GM12878 (cell line): ENCODE measurements around the gene CPNE5. TPM values are rescaled to one million over a fixed set of nuclear protein-coding genes. Genes with fewer than 3 reads are reported as not detected.

ENCODE experiments used
- ATAC-seq: fragments of 200-7000 bp; cut with Tn5 transposase; 3 replicates; pipeline ENCODE4 v1.9.1; 2020; ENCODE audit warnings: mild to moderate bottlenecking, moderate library complexity
- BruUV-seq: library from RNA; stranded (reverse); fragments of 400-500 nt; replicated peaks from 2 replicates; lab custom pipeline; 2021; lab: Mats Ljungman, UMichigan
- CTCF ChIA-PET: fragments of 300-600 bp; sonication (Branson Sonifier 250); formaldehyde crosslinking; extraction: SDS; loops from one replicate; lab custom pipeline; 2021; ENCODE audit warnings: inconsistent platforms; lab: Yijun Ruan, JAX
- POLR2A ChIA-PET: fragments of 350-600 bp; formaldehyde crosslinking; extraction: SDS; loops from one replicate; lab custom pipeline; 2021; ENCODE audit warnings: inconsistent platforms; lab: Charles Lee
- RAD21 ChIA-PET: fragments of 300-600 bp; sonication (Branson Sonifier 250); formaldehyde crosslinking; loops from one replicate; lab custom pipeline; 2023; ENCODE audit warnings: antibody characterized with exemption; ENCODE audit not compliant: unreplicated experiment; lab: Charles Lee
- SMC1A ChIA-PET: fragments of 300-600 bp; sonication (Branson Sonifier 250); formaldehyde crosslinking; loops from one replicate; lab custom pipeline; 2023; ENCODE audit not compliant: unreplicated experiment, uncharacterized antibody; lab: Charles Lee
- DNase-seq: peaks from one replicate; pipeline ENCODE4 v3.0.0-alpha.2; 2011; ENCODE audit warnings: low read depth, low spot score
- FAIRE-seq: peaks from 3 replicates; lab custom pipeline; 2011; peaks lifted over from hg19 to GRCh38; lab: Jason Lieb, UNC
- H2AFZ ChIP-seq: 2 replicates; pipeline ENCODE4 v1.6.0; 2011; ENCODE audit warnings: low read depth, low read length, control low read depth; ENCODE audit not compliant: control insufficient read depth
- H3K27ac ChIP-seq: 2 replicates; pipeline ENCODE4 v1.5.1; 2011; ENCODE audit warnings: control low read depth; ENCODE audit not compliant: control insufficient read depth, insufficient read depth
- H3K27me3 ChIP-seq, 2 experiments: replicated peaks in 1 of 2; 2 replicates each; pipeline versions ENCODE4 v1.6.0 to v1.6.1; 2011; ENCODE audit warnings: low read length in 1 of 2; ENCODE audit not compliant: control insufficient read depth in 2 of 2, insufficient read depth in 2 of 2
- H3K36me3 ChIP-seq, 2 experiments: 2 replicates each; pipeline ENCODE4 v1.5.1; 2011; ENCODE audit warnings: low read length in 1 of 2; ENCODE audit not compliant: control insufficient read depth in 2 of 2, insufficient read depth in 2 of 2
- H3K4me1 ChIP-seq: 2 replicates; pipeline ENCODE4 v1.6.1; 2011; ENCODE audit warnings: mild to moderate bottlenecking, low read length, moderate library complexity, mixed read lengths; ENCODE audit not compliant: control insufficient read depth, insufficient read depth
- H3K4me2 ChIP-seq: 2 replicates; pipeline ENCODE4 v1.6.0; 2011; ENCODE audit warnings: control low read depth; ENCODE audit not compliant: control insufficient read depth, insufficient read depth
- H3K4me3 ChIP-seq: fragments of 200-600 bp; sonication (generic); 2 replicates; pipeline ENCODE4 v1.5.1; 2016
- H3K79me2 ChIP-seq: 2 replicates; pipeline ENCODE4 v1.6.0; 2011; ENCODE audit warnings: low read length; ENCODE audit not compliant: control insufficient read depth, insufficient read depth
- H3K9ac ChIP-seq: 2 replicates; pipeline ENCODE4 v1.8.0; 2011; ENCODE audit warnings: low read length, control low read depth, mixed read lengths; ENCODE audit not compliant: control insufficient read depth, insufficient read depth
- H3K9me3 ChIP-seq: replicated peaks from 3 replicates; pipeline ENCODE4 v1.5.1; 2011; ENCODE audit warnings: mild to moderate bottlenecking, low read length; ENCODE audit not compliant: control insufficient read depth, insufficient read depth
- H4K20me1 ChIP-seq: 2 replicates; pipeline ENCODE4 v1.6.0; 2011; ENCODE audit not compliant: control insufficient read depth, insufficient read depth
- CHD2 ChIP-seq: IDR thresholded peaks from 2 replicates; pipeline ENCODE4 v1.6.1; 2011; ENCODE audit warnings: low read depth, low read length, improper control_type of control experiment, borderline replicate concordance
- ESRRA ChIP-seq: IDR thresholded peaks from 2 replicates; pipeline ENCODE4 v1.6.1; 2012; ENCODE audit warnings: mild to moderate bottlenecking, low read length, improper control_type of control experiment
- HDAC6 ChIP-seq: fragments of 200-600 bp; sonication (generic); IDR thresholded peaks from one replicate; pipeline ENCODE4 v1.8.0; 2017; ENCODE audit warnings: antibody characterized with exemption; ENCODE audit not compliant: unreplicated experiment
- NR2F1 ChIP-seq: fragments of 450-650 bp; conservative IDR thresholded peaks from 2 replicates; pipeline ENCODE4 v1.6.1; 2017; ENCODE audit warnings: mild to moderate bottlenecking
- RBBP5 ChIP-seq: fragments of 200-600 bp; sonication (generic); conservative IDR thresholded peaks from 2 replicates; pipeline ENCODE4 v1.6.1; 2016
- SMAD1 ChIP-seq: fragments of 450-650 bp; IDR thresholded peaks from 2 replicates; pipeline ENCODE4 v1.6.1; 2018; ENCODE audit warnings: mild to moderate bottlenecking, low read depth; ENCODE audit not compliant: partially characterized antibody
- TCF7 ChIP-seq: IDR thresholded peaks from 2 replicates; pipeline ENCODE4 v1.6.1; 2014; ENCODE audit warnings: antibody characterized with exemption, borderline replicate concordance
- YY1 ChIP-seq: IDR thresholded peaks from 2 replicates; pipeline ENCODE4 v1.6.1; 2011; ENCODE audit warnings: low read depth, mild to moderate bottlenecking, low read length
- WGBS: methylation state at CpG from one replicate; pipeline ENCODE4 v1.1.6; 2016; ENCODE audit warnings: low lambda C conversion rate; ENCODE audit not compliant: insufficient replicate concordance, insufficient coverage; ENCODE audit errors: missing lambda C conversion rate; 5-methylcytosine and 5-hydroxymethylcytosine counted together
- in situ Hi-C: fragments of 300-500 bp; cut with MboI; formaldehyde crosslinking; loops from 9 replicates; pipeline ENCODE4 v1.14.3; 2018; ENCODE audit warnings: mixed read lengths
- intact Hi-C: fragments of 100-400 bp; cut with micrococcal nuclease; formaldehyde crosslinking; loops from one replicate; pipeline ENCODE4 v1.14.2; 2022; ENCODE audit not compliant: unreplicated experiment
- polyA plus RNA-seq, 11 experiments: library from polyadenylated mRNA; depleted of rRNA in 4 of 11; unstranded in 6 of 11; stranded (reverse) in 5 of 11; fragments of >200 nt; fragmentation: Nextera tagmentation in 4 of 11; fragmentation: Illumina TruSeq in 1 of 11; extraction: Ambion mirVana in 4 of 11; extraction: Trizol in 1 of 11; gene quantifications; 1 replicate in 1 of 11; 2 replicates in 10 of 11; pipeline versions ENCODE4 v1.2.1 to v1.2.3, GENCODE V29; 2011 to 2016; ENCODE audit warnings: inconsistent platforms in 2 of 11, missing spikeins in 2 of 11, low read depth in 1 of 11
- total RNA-seq, 4 experiments: library from RNA; depleted of rRNA in 3 of 4; stranded (reverse); fragments of >200 nt in 3 of 4; fragmentation: Illumina TruSeq in 1 of 4; extraction: Trizol in 1 of 4; gene quantifications; 2 replicates each; pipeline versions ENCODE4 v1.2.1 to v1.2.3, GENCODE V29; 2013 to 2021
- TF ChIP-seq, protein P1 (sequence below): fragments of 450-650 bp; IDR thresholded peaks from 2 replicates; pipeline ENCODE4 v1.6.1; 2016; ENCODE audit warnings: mild to moderate bottlenecking, moderate library complexity, borderline replicate concordance
- TF ChIP-seq, protein P2 (sequence below): IDR thresholded peaks from 2 replicates; pipeline ENCODE4 v1.6.1; 2011; ENCODE audit warnings: mild to moderate bottlenecking, low read depth, low read length, moderate library complexity; ENCODE audit not compliant: insufficient replicate concordance

CPNE5 gene
- total and polyA plus RNA-seq, 10 of the 15 experiments (the other 5 are each of a cell fraction or from before 2014, with no cell fraction given) = 2.4 to 39.1 (median 18.2) TPM

DNA sequence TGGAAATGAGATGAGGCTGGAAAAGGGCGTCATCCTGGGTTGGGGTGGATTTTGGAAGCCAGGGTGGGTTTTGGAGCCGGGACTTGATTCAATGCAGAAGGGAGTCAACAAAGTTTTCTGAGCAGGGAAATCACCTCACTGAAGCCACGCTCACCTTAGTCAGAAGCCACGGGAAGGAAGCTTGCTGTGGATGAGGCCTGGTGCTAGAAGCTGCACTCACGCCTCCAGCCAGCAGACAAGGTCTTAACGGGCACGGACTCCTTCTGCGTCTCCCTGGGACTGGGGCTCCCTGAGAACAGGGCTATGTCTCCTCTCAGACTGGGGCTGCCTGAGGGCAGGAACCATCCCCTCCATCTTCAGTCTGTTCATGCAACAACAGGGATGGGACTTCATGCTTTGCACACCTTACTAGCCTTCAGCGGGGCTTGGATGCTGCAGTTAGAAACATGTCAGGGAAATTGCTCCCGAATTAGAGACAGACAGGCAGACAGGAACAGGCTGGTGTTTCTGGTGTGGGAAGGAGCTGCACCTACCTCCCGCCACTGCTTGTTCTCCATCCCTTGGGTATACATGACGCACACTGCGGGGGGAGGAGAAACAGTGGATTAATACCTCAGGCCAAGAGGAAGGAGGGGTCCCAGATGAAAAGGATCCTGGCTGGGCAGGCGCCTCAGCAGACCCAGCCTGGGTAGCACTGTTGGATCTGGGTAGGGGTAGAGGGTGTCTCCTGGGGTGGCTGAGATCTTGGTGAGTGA, 17.5 kb downstream of the CPNE5 start:
- WGBS = 53% methylated on average over 14 of the region's 14 CpGs
- ChIA-PET CTCF (no interaction called here), SMC1A (no interaction called here), RAD21 (no interaction called here), POLR2A (no interaction called here)
- Histone ChIP-seq H3K9ac (no peak overlapping the region), H3K27ac (no peak overlapping the region), H3K79me2 (no peaks in the 10 kb centered on the region), H2AFZ (no peak overlapping the region), H4K20me1 (no peaks in the 10 kb centered on the region), H3K4me2 (no peak overlapping the region), H3K4me1 (no peaks in the 10 kb centered on the region), H3K27me3 (no peaks in the 10 kb centered on the region), H3K9me3 (no peaks in the 10 kb centered on the region), H3K4me3 (no peak overlapping the region), H3K36me3 (no peaks in the 10 kb centered on the region)
- FAIRE-seq (no peak), ATAC-seq (no peak), DNase-seq (no peak)
- BruUV-seq = no TSS peak
- intact Hi-C loops = no loop called here
- TF ChIP-seq, protein P1, sequence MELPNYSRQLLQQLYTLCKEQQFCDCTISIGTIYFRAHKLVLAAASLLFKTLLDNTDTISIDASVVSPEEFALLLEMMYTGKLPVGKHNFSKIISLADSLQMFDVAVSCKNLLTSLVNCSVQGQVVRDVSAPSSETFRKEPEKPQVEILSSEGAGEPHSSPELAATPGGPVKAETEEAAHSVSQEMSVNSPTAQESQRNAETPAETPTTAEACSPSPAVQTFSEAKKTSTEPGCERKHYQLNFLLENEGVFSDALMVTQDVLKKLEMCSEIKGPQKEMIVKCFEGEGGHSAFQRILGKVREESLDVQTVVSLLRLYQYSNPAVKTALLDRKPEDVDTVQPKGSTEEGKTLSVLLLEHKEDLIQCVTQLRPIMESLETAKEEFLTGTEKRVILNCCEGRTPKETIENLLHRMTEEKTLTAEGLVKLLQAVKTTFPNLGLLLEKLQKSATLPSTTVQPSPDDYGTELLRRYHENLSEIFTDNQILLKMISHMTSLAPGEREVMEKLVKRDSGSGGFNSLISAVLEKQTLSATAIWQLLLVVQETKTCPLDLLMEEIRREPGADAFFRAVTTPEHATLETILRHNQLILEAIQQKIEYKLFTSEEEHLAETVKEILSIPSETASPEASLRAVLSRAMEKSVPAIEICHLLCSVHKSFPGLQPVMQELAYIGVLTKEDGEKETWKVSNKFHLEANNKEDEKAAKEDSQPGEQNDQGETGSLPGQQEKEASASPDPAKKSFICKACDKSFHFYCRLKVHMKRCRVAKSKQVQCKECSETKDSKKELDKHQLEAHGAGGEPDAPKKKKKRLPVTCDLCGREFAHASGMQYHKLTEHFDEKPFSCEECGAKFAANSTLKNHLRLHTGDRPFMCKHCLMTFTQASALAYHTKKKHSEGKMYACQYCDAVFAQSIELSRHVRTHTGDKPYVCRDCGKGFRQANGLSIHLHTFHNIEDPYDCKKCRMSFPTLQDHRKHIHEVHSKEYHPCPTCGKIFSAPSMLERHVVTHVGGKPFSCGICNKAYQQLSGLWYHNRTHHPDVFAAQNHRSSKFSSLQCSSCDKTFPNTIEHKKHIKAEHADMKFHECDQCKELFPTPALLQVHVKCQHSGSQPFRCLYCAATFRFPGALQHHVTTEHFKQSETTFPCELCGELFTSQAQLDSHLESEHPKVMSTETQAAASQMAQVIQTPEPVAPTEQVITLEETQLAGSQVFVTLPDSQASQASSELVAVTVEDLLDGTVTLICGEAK = no peak
- TF ChIP-seq NR2F1 (no peak), CHD2 (no peak), YY1 (no peak), HDAC6 (no peak), SMAD1 (no peak), ESRRA (no peak), RBBP5 (no peak), TCF7 (no peak)
- TF ChIP-seq, protein P2, sequence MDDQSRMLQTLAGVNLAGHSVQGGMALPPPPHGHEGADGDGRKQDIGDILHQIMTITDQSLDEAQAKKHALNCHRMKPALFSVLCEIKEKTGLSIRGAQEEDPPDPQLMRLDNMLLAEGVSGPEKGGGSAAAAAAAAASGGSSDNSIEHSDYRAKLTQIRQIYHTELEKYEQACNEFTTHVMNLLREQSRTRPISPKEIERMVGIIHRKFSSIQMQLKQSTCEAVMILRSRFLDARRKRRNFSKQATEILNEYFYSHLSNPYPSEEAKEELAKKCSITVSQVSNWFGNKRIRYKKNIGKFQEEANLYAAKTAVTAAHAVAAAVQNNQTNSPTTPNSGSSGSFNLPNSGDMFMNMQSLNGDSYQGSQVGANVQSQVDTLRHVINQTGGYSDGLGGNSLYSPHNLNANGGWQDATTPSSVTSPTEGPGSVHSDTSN = no peak
- in situ Hi-C loops = no loop called here
